Skin of body (tissue), 2 donors: ENCODE measurements around the gene MYO5B. TPM values are rescaled to one million over a fixed set of nuclear protein-coding genes. Genes with fewer than 3 reads are reported as not detected.
A peak's percentile ranks its signal among the peaks of the same experiment; 100 is the strongest.
"Not testable (repeated sequence)": the region's sequence is repeated elsewhere in the genome, so short reads cannot be mapped to it uniquely, and the experiment has no call there.

Experiments used
- DNase-seq: peaks from one replicate; lab custom pipeline; 2025; lab: John Stamatoyannopoulos, UW
- total RNA-seq: library from RNA; depleted of rRNA; stranded (reverse); fragments of >200 nt; gene quantifications from one replicate; pipeline ENCODE4 v1.2.3, GENCODE V29; 2014

The MYO5B gene
- total RNA-seq, 1 donor from 2014 or later = 12.7 TPM

DNA sequence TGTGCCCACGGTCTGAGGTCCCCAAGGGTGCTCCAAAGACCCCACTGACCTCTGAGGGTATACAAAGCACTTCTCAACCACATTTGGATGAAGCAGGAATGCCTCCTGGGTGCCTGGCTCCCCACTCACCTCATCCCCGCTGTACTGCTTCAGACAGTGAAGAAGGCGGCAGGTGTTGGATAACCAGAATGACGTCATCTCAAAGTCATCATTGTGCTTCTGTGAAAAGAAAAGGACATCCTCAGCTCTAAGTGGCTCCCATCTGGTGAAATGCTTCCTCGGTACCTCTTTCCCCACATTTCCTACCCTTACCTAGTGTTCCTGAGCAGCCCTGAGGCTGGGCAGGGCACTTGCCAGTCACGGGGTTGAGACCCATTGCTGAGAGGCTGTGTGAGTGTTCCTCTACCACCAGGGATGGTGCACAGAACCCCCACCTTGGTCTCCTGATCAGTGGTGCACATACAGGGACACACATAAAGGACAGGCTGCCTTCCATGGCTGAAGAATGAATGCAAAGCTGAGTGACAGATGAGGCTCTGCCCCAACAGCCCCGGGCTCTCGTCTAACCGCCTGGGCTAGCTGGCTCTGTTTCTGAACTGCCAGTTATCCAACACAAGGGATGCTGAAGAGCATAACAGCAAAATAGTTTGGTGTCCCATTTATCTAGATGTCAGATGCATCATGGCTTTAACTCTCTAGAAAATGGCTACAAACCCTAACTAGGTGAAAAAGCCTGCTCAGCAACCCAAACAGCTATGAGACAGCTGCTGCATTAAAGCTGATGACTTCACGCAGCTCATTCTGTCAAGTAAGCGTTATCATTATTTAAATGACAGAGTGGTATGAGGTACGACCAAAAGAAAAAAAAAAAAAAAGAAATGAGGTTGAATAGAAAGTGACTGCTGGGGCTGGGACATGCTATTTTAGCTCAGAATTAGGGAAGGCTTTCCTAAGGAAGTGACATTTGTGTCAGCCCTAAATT lies 353.4 kb downstream of the MYO5B start:
- DNase-seq = no peak

DNA sequence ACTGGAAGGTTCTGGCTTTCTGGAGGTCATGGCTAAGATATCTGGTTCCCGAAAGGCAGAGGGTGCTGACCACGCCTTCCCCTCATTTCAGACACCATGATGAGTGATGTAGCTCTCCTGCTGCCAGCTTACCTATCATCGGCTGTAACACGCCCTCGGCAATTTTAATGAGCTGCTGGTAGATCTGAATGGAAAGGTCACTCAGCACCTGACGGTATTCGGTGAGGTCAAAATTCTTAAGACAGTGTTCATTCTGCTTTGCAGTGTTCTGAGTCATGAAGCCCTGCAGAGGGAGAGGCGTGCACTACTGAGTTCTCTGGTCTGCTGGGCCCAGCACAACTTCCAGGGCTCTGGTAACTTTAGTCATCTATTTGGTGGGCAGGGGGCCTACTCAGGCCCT lies 355.9 kb downstream of the MYO5B start:
- DNase-seq = no peak

DNA sequence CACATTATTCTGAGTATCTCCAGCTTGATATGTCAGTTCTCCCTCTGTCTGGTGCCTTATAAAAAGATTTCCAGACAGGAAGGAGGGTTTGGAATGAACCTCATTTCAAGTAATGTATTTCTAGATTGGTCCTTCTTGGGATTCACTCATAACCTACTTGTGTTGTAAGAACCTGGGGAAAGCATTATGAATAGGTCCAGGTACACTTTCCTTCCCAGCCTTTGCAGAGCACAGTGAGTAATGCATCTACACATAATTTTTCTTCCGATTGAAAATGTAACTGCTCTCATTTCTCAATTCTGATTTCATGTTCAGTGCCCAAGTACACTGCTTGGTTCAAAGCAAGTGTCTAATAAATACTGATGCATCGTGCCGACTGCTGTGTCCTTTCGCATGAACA lies 356.6 kb downstream of the MYO5B start:
- no peak for DNase-seq

DNA sequence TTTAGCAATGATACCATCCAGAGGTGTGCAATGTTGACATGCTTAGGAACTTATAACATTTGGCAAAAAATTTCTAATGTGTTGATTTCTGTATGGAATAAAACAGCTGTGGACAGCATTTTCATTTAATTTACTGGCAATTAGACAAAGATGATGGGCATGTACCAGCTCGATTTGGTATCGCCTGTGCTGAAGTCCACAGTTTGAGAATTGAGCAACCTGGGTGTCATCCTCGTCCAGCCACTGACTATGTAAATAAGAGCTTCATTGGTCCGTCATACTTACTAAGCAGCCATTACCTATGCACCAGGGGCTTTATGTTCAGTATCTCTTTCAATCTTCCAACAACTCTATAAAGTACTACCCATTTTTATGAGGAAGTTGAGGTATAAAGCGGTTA lies 357.1 kb downstream of the MYO5B start:
- DNase-seq = no peak

DNA sequence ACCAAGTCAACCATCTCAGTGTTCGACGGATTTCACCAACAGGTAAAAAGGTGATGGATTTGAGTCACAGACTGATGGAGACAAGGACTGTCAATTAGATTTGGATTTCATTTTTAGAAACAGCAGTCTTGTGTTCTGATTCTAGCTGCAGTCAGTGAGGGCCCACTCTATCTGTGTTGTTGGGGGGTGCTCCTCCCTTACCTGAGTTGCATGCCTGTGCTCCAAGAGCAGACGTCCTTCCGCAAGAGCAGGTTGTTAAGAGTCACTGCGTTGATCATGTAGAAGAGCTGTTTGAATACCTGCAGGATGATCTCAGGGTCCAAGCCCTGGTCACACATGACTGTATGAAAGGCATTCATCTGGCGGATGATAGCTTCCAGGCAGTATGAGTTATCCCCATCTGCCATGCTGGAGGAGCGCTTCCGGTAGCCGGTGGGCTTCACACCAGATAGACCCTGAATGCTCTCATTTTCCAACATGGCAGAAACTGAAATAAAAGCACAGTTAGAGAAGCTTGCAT lies 357.6 kb downstream of the MYO5B start:
- not testable (repeated sequence) for DNase-seq

DNA sequence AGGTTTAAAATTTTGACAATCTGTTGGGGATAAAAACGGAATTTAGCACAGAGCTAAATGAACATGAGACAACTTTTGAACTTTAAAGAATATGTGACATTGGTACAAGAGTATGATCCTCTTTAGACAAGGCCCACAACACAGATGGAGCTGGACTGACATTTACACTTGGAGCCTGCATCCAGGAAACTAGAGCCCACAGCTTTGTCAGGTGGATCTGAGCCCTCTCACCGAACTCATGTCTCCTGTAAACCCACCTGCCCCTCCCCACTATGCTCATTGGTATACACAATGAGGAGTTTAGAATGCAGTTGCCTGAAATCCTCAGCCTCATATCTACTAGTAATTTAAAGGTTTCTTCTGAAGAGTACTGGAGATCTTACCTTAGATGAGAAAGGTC lies 359.5 kb downstream of the MYO5B start:
- no peak for DNase-seq

DNA sequence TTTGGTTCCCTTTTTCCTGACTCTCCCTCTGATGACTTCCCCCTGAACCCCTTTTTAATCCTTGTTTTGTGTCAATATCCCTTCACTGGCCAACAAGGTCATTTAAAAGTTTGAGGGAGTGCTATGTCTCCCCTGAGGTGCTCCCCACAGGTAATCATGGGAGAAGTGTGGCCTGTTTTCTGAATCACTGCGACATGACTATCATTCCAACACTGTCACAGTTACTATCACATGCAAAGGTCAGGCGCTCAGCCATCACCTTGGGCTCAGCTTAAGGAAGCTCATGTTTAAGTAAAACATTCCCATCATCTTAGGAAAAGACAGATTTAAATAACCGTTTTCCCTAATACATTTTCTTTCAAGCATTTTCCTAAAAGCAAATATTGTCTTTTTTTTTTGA lies 360.7 kb downstream of the MYO5B start:
- DNase-seq = no peak

DNA sequence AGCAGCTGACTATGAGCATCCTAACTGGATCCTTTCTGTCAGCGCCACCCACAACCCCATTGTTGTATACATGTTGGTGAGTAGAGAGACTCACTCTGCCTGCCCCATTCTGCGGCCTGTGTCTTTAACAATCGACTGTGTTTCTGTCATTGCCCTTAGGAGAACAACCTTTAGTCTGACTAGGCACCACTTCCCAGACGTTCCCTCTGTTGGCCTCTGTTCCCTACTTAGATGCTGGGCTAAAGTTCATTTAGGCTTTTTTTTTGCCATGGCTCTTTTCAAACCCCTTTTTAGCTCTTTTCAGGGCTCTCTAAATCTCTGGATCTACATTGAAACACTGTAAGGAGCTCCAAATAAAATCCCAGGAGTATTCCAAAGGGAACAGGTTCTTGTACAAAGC lies 361.1 kb downstream of the MYO5B start:
- DNase-seq = no peak

DNA sequence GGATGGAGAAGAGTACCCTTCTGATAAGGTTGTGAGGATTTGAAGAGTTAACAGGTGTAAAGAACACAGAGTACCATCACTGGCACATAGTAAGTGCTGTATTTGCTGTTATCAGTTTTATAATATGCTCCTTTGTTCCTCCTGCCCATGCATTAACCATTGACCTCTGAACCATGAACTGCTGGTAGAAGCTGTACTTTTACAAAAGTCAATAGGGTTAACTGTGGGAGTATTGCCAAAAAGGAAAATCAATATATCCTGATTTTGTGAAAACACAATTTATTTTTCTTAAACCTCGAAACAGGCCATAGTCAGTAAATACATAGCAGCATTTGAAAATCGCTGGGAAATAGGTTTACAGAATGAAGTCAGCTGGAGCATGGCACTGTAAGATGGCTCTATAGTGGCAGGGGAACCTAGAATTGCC lies 362.7 kb downstream of the MYO5B start:
- no peak for DNase-seq

DNA sequence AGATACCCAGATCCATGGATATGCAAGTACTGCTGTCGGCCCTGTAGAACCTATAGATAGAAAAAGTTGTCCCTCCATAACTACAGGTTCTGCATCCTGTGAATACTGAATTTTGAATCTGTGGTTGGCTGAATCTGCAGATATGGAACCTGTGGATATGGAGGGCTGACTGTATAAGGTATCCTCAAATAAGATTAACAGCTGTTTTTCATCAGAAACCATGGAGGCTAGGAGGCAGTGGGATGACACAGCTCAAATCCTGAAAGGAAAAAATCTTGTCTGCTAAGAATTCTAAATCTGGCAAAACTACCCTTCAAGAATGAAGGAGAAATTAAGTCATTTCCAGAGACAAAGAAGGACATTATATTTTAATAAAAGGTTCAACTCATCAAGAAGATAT lies 367.0 kb downstream of the MYO5B start:
- no peak for DNase-seq

DNA sequence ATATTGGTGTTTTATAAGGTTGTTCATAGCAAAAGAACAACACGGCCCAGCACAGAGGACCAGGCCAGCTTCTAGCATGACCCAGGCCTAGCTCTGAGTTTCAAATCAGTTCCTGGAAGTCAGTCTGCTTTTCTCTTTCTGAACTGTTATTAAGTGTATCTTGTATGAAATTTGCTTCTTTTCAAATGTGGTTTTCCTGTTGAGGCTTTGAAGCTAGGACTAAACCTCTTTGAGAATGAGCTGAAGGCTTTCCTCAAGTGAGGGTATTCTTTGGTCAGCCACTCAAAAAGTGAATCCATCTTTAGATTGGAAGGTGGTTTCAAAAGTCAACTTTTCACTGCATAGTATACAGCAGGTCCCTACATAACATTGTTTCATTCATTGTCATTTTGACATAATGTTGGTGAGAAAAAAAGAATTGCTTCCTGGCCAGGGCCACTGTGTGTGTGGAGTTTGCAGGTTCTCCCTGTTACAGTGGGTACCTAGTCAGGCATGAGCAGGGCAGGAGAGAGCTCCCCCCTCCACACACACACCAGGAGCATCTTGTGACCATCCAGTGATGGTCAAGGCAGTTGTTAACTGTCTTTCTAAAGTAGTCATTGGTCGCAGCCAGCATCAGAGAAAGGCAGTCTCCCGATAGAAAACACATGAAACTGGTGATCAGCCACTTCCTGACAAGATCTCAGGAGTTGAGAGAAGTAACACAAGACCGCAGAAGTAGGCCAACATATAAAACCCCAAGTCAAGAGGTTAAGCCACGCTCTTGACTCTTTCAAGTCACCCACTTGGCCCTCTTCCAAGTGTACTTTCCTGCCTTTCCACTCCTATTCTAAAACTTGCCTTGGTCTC lies 374.9 kb downstream of the MYO5B start:
- no peak for DNase-seq

DNA sequence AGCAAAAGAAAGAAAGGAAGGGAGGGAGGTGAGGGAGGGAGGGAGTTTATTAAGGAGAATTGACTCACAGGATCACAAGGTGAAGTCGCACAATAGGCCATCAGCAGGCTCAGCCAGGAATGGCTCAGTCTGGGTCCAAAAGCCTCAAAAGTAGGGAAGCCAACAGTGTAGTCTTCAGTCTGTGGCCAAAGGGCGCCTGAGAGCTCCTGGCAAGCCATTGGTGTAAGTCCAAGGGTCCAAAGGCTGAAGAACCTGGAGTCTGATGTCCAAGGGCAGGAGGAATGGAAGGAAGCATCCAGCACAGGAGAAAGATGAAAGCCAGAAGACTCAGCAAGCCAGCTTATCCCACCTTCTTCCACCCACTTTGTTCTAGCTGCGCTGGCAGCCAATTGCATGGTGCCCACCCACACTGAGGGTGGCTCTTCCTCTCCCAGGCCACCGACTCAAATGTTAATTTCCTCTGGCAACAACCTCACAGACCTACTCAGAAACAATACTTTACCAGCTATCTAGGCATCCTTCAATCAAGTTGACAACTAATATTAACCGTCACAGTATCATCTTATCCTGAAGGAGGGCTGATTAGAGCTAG lies 375.8 kb downstream of the MYO5B start:
- no peak for DNase-seq

DNA sequence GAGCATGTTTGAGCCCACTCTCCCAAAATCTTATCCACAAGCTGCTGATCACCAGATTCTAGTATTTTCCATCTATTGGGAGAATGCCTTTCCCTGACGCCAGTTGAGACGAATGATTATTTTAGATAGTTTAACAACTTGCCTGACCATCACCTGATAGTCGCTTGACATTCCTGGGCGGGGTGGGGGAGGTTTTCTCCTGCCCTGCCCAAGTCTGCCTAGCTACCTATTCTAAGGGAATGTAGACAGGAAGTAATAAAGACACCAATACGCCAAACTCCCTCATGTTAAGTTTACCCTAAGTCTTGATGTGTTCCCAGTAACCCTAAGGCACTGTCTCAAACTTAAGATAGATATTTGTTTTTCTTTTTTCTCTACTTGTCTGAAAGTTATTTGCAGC lies 377.0 kb downstream of the MYO5B start:
- DNase-seq = no peak

DNA sequence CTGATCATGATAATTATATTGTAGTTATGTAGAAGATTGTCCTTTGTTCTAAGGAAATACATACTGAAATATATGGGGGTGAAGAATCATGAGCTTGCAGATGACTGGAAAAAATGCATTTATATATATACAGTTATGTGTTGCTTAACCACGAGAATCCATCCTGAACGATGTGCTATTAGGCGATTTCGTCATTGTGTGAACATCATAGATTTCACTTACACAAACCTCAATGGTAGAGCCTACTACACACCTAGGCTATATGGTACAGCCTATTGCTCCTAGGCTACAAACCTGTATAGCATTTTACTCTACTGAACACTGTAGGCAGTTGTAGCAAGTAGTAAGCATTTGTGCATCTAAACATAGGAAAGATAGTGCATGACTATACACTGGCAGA lies 379.0 kb downstream of the MYO5B start:
- no peak for DNase-seq

DNA sequence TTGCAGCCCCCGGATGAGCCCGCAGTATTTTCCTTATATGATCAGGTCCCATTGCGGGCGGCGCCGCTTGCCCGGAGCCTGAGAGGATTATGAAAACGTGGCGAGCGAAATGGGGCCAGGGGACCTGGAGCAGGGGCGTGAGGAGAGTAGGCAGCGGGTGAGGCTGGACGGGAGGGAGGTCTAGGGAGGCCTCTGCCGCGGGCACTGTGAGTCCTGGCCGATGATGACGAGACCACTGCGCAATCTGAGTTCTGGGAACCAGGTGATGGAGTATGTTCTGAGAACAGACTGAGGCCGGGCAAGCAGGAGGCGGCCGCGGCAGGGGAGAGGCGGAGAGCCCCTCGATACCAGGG lies 380.8 kb downstream of the MYO5B start:
- DNase-seq = peak; percentile 21

DNA sequence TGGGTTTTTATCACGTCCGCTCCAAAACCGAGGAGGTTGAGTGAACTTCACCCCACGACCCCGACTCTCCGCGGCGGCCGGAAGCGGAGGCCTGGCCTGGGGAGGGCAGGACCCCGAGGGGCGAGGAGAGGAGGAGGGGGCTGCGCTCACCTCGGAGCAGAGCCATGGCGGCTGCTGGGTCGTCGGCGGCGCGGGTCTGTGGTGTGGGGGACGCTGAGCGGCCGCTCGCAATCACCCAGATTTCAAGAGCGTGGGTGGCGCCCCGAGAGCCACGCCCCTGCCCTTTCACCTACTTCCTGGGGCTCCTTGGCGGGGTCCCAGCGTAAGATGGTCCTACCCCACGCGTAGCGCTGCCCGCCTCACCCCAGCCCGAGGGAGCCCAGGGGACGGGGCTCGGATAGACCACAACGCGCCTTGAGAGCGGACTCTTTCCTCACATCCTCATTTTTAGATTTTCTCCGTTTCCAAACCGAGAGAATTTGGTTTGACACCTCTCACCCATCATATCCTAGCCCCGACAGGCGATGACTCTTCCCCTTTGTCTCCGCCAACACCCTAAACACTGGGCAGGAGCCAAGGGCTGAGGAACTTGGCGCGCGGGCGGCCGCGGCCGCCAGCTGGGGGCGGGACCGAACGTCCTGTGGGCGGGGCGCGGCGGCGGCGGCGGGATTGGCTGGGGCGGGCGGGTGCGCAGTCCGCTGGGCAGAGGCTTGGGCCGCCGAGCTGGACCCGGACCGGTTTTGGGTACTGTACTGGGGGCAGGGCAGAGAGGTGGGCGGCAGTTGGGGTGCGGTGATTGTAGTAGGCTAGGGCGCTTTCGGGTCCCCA lies 381.4 kb downstream of the MYO5B start, which contains the start of gene ACAA2:
Gene ACAA2, minus strand, starts transcription at position 215 of the 828 bp plus-strand sequence. Its CDS starts 49 bp downstream, at position 166.
- DNase-seq = peak; percentile 82

DNA sequence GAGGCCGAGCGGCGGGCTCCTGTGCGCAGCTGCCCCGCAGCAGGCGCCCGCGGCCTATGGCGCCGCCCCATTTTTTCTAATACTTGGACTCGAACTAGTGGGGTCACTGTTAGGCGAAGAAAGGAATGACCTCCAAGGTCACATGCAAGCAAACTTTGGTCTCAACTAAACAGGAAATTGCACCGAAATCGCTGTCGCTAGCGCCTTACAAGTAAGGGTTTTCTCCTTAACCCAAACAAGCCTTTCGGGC lies 382.0 kb downstream of the MYO5B start:
- DNase-seq = peak; percentile 42

DNA sequence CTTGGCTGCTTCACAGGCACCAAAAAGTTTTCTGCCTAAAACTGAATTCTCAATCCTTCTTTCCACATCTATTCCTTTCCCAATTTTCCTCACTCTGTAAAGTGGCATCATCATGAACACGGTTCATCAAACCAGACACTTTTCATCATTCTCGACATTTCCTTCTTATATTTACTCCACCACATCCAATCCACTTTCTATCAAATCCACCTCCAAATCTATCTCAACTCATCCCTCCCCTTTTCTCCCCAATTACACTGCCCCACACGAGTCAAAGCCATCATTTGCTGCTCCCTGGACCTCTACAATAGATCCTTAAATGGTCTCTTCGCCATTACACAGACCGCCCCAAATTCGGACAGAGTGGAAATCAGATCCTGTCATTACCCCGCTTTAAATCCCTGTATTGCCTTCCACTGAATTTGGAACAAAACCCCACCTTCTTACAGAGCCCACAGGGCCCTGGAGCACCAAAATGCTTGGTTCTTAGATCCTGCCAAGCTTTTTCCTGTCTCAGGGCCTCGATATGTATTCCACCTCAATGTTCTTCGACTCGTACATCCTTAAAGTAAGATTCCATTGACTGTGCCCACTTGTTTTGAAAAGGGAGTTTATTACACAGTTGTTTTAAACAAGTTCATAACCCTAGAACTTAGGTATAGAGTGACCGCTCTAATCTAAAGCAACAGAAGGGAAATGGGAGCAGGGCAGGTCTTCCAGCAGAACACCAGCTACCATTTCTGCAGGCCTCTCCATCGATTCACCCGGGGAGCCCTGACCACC lies 382.5 kb downstream of the MYO5B start:
- no peak for DNase-seq

DNA sequence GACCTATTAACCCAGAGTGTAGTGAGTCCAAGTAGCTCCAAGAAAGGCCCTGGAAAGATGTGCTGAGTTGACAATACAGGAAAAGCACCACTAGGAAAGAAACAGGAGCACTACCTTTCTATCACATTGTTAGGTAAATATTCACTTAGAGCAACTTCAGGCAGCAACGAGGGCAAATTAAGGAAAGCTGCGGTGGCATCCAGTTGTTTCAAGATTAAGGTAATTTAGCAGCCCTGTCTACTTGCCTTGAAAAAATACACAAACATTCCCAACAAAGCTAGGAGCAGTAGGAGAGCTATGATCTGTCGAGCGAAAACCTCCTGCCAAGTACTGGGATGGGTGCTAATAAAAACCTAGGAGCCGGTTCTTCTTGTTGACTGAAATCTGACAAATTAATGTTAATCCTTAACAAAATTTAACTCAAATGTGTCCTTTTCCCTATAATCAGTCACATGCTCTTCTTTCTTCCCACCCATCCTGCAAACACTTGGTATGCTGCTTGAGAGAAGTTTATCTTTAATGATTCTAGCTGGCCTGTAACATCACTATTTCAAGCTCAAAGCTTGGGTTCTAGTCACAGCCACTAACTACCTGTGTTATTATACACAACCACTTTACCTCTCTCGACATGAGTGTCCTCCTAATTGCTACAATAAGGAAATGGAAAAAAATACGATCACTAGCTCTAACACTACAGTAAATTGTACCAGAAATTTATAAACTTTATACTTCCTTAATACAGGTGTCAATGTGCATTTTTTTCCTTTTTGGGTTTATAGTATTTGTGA lies 383.6 kb downstream of the MYO5B start:
- no peak for DNase-seq
